Measurements from ENCODE around the gene UBE2E2.

Gene UBE2E2

DNA sequence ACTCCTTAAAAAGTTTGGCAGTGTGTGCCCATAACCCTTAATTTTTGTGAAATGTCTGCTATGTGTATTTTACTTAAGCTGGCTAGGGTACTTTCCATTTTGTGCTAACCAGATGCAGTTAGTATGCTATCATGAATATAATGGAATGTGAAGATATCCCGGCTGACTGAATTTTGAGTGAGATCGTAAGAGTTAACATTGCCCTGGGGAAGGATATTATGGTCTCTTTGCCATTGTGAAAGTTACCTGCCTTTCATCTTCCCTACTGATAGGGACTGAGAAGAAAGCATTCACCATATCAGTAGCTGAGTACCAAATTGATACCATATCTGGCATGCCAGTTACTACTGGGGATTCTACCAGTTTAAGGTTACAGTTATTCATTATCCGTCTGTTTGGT, 243.2 kb downstream of the UBE2E2 start:
- no peak for DNase-seq

GRCh38 chr3:23448998-23449537, 245.9 kb downstream of the UBE2E2 start:
- no peak for DNase-seq

- no peak for DNase-seq
These were observed 246.9 kb downstream of the UBE2E2 start for GRCh38 chr3:23450051-23450450.

- DNase-seq: no peak
These were observed 247.7 kb downstream of the UBE2E2 start for GRCh38 chr3:23450806-23451205.

DNA sequence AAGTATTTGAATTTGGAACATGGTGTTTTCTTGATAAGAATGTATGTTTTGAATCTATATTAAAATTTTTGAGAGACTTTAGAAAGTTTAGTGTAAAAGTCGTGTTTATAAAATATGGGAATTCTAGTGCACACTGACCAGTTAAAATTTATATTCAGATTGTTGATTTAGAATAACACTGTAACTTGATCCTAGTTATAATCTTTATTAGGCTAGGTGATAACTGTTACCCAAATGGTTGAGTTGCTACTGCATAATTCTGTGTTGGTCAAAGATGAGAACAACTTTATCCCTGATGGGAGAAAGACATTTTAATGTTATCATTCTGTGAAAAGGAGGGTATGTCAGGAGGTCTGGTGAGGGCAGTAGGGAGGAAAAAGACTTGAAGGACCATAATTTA, 249.3 kb downstream of the UBE2E2 start:
- DNase-seq: no peak

- DNase-seq: peak; percentile 60 to 71
These were observed 252.0 kb downstream of the UBE2E2 start for GRCh38 chr3:23455084-23455483.

- DNase-seq: no peak
These were observed 252.6 kb downstream of the UBE2E2 start for GRCh38 chr3:23455775-23456174.

DNA sequence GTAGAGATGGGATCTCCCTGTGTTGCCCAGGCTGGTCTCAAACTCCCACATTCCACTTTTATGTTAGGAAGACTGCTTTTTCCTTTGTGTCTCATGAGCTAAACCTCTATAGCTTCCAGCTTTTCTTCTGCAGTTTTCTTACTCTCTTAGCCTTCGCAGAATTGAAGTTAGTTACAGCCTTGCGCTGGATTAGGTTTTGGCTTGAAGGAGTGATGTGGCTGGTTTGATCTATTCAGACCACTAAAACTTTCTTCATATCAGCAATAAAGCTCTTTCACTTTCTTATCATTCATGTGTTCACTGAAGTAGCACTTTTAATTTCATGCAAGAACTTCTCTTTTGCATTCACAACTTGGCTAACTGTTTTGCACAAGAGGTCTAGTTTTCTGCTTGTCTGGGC, 254.6 kb downstream of the UBE2E2 start:
- no peak for DNase-seq

DNA sequence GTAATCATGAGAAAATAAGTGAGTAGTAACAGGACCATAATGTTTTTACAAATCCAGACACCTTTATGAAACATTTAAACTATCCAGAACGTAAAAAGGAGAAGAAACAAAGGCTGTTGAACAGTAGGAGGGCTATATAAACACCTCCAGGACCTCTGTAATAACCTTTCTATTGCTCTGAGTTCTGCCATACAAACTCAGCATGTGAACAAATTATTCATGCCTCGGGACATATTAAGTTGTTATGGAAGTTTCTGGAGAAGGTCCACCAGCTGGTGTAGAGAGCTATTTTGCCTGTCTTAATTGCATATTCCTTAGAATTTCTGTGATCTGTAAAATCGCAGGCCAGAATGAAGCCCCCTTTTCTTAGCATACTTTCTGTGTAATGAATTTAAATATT, 256.3 kb downstream of the UBE2E2 start:
- no peak for DNase-seq

DNA sequence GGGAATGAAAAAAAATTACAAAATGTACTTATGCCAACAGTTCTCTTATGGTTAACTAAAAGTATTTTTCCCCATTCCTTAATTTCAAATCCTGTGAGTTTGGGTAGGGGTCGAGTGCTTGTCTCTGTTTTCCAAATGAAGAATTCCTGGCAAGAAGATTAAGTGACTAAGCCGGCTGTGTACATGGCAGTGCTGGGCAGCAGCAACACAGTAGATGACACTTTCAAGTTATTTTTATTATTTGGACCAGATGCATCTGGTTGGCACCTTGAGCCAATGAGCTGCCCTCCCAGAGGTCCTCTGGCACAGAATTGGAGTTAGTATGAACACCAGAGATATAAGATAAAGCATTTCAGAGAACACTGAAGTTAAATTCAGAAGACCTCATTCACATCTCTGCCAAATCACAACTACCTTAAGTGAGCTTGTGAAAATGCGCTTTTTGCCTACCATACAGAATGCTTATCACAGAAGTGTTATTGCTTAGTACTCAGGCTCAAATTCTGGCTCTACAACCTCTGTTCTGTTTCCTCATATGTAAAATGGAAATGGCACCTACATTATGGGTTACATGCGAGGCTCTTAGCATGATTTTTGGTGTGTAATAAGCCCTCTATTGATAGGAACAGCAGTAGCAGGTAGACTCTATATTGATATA, 256.9 kb downstream of the UBE2E2 start:
- no peak for DNase-seq

DNA sequence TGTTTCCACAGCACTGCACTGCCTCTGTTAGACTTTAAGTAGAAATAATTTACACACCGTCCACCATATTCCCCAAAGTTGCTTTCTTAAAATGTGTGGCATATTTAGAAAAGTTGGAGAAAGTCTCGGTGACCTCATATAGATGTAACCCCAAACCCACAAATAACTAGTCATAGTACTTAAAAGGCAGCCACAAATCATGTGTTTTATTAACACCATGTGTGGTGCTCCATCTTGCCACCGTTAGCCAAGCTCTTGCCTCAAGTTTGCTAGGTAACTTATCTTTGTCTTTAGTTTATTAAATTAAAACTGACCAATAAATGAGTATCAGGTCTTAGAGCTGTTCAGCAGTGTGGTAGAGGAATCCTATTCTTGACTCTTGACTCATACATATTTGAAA, 257.9 kb downstream of the UBE2E2 start:
- no peak for DNase-seq

GRCh38 chr3:23463791-23464190, 260.7 kb downstream of the UBE2E2 start:
- DNase-seq: no peak

DNA sequence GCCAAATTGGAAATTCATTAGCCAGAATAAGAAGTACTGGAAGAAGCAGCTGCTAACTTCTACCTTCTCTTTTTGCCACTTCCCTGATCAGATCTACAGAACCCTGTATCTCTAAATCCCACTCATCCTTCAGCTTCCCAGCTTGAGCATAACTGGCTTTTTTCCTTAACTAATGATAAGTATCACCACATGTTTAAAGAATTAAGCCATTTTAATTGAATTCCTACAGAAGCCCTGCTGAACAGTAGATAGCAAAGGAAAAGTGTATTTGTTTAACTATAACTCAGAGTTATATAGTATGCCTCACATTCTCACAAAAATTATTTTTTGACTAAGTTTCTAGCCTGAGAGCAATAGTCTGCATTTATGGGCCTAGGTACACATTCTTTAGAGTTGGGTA, 262.4 kb downstream of the UBE2E2 start:
- no peak for DNase-seq

DNA sequence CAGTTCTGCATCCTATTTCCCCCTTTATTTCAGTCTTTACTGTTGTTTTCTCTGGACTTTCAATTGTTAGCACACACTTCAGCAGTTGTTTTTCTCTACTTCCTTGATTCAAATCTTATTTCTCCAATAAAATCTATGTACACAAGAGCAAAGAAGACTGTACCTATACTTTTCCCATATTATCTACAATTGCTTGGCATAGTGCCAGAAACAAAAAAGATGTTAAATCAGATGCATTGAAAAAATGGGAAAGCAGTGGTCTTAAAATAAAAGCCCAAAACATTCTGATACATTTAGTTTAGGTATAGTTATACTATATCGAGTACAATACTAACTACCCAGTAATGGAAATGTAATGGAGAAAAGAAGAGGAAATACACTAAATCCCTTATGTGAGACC, 265.1 kb downstream of the UBE2E2 start:
- DNase-seq: no peak

DNA sequence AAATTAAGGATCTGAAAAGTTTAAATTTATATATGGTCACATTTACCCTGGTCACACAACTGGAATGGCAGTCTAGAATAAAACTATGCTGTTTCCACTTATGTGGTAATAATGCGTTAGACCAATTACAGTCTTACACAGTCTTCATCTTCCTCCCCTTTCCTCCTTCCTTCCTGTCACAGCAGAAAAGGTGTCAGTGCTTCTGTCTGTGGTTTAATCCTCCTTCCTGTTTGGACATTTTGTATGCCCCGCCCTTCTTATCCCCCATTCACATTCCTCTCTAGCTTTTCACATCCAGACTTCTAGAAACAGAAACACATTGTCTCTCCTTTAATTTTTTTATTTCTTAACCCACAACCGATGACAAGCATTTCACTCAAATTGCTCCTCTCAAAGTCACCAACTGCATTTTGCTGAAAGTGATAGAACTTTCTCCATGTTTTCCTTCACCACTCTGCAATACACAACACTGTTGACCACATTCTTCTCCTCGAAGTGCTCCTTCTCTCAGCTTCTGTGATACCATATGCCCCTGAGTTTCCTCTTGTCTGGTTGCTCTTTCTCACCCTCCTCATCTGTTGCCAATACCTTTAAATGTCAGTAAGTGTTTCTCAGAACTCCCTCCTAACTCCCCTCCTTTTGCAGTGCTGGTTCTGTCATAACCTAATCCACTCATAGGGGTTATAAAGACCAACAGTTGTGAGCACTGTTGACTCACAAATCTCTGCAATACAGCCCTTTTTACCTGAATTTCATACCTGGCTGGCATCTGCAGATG, 271.6 kb downstream of the UBE2E2 start:
- peak; percentile 59 to 67 for DNase-seq

DNA sequence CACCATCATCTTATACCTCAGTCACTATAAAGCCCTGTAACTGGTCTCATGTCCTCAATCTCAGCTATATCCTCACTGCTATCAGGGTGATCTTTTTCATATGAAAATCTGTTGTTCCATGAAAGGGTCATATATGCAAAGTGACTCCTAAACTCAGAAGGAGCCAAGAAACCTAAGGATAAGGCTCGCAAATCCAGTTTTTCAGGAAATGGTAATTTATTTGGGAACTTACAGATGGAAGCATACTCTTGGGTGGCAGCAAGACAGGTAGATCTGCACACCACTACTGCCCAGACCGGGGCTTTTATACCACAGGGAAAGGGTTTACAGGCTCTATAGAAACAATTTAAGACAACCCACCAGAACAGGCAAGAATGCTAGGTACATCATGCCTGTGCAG, 272.3 kb downstream of the UBE2E2 start:
- no peak for DNase-seq

DNA sequence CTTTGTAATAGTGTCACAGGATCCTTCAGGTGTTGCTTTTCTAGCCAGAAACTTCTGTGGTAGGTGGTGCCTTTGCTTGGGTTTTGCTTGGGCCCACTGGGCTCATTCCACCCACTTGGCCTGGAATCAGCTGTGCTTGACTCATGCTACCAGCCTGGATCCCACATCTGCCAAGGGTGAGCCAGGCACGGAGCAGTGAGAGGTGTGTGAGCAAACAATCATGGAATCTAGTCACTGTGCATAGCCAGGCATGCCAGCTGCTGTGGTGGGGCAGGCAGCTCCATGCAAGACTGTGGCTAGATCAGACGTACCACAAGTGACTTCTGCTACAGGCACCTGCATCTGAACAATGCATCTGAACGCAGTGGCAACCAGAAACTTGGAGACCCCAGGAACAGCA, 275.9 kb downstream of the UBE2E2 start:
- no peak for DNase-seq

DNA sequence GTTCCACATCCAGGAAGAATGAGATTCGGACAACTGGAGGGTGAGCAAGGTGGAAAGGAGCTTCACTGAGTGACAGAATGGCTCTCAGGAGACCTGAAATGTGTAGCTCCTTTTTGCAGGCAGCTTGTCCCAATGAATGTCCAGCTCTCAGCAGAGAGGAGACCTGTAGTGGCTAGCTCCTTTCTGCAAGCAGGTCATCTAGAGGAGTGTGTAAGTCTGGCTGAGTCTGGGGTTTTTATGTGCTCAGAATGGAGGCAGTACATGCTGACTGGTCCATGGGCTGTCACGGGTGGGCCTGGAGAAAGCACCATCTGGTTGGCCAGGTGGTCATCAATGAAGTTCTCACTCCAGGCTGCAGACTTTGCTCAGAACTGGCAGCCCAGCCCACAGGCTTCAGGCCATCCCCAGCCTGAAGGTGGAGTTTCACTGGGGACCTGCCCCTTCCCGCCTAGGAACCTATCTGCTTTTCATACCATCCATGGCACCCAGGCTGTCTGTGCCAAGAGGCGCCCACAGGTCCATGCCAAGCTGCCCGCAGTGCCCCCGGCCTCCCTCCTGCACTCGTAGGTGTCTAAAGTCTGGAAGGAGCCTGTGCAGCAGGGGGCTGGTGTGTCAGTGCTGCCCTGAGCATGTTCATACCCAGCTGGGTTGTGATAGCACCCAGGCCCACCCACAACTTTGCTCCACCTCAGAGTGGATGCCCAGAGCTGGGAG, 276.6 kb downstream of the UBE2E2 start:
- no peak for DNase-seq

GRCh38 chr3:23480329-23480714, 277.2 kb downstream of the UBE2E2 start:
- no peak for DNase-seq

GRCh38 chr3:23481011-23481615, 278.0 kb downstream of the UBE2E2 start:
- no peak for DNase-seq

- DNase-seq: no peak
These were observed 278.6 kb downstream of the UBE2E2 start for GRCh38 chr3:23481616-23482278.

DNA sequence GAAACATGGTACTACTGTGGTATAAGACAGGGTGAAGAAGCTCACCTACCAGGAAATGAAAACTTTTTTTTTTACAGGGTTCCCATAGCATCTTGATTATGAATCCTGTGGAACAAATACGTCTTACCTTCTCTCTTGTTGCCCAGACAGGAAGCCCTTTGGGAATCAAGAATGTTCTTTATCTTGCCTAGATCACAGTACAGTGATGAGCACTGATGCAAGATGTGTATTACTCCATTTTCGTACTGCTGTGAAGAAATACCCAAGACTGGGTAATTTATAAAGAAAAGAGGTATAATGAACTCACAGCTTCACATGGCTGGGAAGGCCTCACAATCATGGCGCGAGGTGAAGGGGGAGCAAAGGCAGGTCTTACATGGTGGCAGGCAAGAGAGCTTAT, 281.3 kb downstream of the UBE2E2 start:
- no peak for DNase-seq

- no peak for DNase-seq
These were observed 282.8 kb downstream of the UBE2E2 start for GRCh38 chr3:23485922-23486321.
